ENCODE data around the gene SFTPD. TPM values are rescaled to one million over a fixed set of nuclear protein-coding genes. Genes with fewer than 3 reads are reported as not detected.
"Not testable (repeated sequence)": the region's sequence is repeated elsewhere in the genome, so short reads cannot be mapped to it uniquely, and the experiment has no call there.

Gene SFTPD
- total RNA-seq, 2 experiments from 2014 or later, result not detected

DNA sequence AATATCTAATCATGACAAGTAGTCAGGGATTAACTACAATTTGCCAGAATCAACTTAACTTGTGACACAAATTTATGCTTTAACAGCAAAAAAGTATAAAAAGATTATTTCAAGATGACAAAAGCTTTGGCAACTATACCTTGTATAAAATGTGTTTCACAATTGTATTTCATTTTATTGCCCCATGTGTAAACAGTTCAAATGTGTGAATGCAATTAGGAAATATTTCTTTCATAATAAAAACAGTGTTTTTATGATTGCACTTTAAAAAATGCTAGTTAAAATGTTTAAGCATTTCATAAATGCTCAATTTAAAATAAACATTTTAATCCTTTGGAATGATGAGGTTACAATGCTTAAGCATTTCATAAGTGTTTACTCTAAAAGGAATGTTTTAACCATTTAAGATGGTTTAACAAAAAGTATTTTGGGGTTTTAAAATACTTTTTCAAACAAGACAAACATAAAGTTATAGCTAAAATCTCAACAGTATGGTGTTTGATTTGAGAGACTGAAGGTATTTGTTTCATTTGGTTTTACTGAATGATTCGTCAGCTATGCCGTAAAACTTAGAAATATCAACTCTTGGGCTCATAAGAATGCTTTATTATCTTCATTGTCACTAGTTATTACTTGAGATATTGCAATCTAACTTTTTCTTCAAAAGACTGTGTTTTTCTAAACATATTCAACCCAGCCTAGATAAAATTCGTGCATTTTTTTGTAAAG is 50.1 kb downstream of the SFTPD start:
- peaks cover 48% of the 10 kb centered on the region for H3K27me3 Mint-ChIP-seq
- H3K4me3 Mint-ChIP-seq, result no peak overlapping the region
- POLR2A ChIA-PET, result no interaction called here
- no peaks in the 10 kb centered on the region for H3K9me3 Mint-ChIP-seq
- peaks cover under 1% of the 10 kb centered on the region for H3K4me1 Mint-ChIP-seq
- no peaks in the 10 kb centered on the region for H3K36me3 Mint-ChIP-seq (ENCODE audit: low read depth)
- CTCF ChIA-PET, result no interaction called here
- no peak for DNase-seq
- H3K27ac Mint-ChIP-seq, result no peak overlapping the region

DNA sequence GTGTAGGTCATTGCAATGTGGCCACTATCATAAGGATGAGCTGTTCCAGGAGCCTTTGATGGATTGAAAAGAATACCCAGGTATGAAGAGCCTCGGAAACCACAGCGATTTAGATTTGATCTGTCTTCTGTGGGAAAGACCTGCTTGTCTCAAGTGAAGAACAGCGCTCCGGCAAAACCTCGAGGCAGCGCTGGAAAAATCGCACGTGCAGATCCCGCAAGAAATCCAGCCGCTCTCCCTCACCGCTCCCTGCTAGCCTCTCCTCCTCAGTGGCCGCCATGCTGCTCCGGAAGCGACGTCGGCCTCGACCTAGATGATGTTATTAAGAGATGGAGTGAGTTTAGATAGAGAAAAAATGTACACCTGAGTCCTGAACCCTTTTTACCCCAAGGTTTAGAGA is 56.0 kb downstream of the SFTPD start:
- H3K36me3 Mint-ChIP-seq (ENCODE audit: low read depth); H3K9me3 Mint-ChIP-seq; CTCF ChIA-PET; H3K4me3 Mint-ChIP-seq; DNase-seq; POLR2A ChIA-PET; H3K4me1 Mint-ChIP-seq; H3K27ac Mint-ChIP-seq: not testable (repeated sequence)
- H3K27me3 Mint-ChIP-seq, result peaks cover 39% of the 10 kb centered on the region

DNA sequence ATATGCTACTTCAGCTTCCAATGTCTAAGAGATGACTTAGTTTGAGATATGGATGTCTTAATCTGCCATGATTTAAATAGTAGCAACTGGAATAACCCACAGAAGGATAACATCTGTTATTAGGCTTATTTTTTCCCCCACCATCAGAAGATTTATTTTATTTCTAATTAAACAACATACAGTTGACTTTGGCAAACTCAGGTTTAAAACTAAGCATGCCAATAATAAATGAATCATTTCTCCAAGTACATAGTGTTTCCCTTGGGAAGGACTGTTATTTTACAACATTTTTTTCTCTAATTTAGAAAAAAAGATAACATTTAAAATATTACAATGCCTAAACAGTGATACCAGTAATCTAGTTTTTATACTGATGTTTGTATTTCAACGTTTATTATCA is 58.4 kb downstream of the SFTPD start:
- ChIA-PET CTCF (no interaction called here), POLR2A (no interaction called here)
- H3K4me1 Mint-ChIP-seq, result no peaks in the 10 kb centered on the region
- no peaks in the 10 kb centered on the region for H3K36me3 Mint-ChIP-seq (ENCODE audit: low read depth)
- no peak overlapping the region for H3K4me3 Mint-ChIP-seq
- no peaks in the 10 kb centered on the region for H3K9me3 Mint-ChIP-seq
- no peak for DNase-seq
- H3K27ac Mint-ChIP-seq, result no peak overlapping the region
- H3K27me3 Mint-ChIP-seq, result peaks cover 42% of the 10 kb centered on the region

DNA sequence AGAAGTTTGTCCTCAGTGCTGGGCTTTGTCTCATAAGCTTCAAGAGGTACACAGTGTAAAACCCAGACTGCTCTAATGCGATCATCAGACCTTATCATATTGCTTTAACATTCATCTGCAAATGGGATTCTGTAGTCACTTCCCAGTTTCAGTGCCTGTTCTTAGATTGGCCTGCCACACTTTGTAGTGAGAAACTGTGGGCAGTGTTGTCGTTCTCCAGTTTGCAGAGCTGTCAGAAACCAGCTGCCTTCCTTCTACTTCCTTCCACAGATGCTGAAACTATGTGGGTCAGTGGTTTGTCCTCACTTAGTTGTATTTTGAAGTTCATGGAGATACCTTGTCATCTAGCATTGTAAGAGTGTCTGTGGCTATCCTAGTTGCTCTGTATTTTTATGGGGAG is 59.9 kb downstream of the SFTPD start:
- H3K36me3 Mint-ChIP-seq (ENCODE audit: low read depth); H3K4me1 Mint-ChIP-seq; H3K4me3 Mint-ChIP-seq; POLR2A ChIA-PET; CTCF ChIA-PET; DNase-seq; H3K9me3 Mint-ChIP-seq; H3K27ac Mint-ChIP-seq: not testable (repeated sequence)
- H3K27me3 Mint-ChIP-seq, result peaks cover 40% of the 10 kb centered on the region

Other genes with a start within 250 kb of the SFTPD start
- 1 to 10 TPM; 1.6 to 1.7 TPM for gene NUTM2B, start 245.9 kb downstream of the SFTPD start, total RNA-seq
- under 1 TPM; 0.18 TPM for gene NUTM2E, start 122.4 kb downstream of the SFTPD start, total RNA-seq
- gene TMEM254, start 129.6 kb upstream of the SFTPD start, total RNA-seq, result 10 to 100 TPM; 15.0 to 18.3 TPM
- gene PLAC9, start 183.6 kb upstream of the SFTPD start, total RNA-seq, result not detected